Ectodermal cell (in vitro differentiated cells): ENCODE results near the gene OSER1.
"Not testable (repeated sequence)": the region's sequence is repeated elsewhere in the genome, so short reads cannot be mapped to it uniquely, and the experiment has no call there.

Experiments used
- H3K27ac ChIP-seq: 2 replicates; pipeline ENCODE4 v1.7.0; 2013; ENCODE audit warnings: mild to moderate bottlenecking, low read depth, low read length; ENCODE audit not compliant: insufficient read depth, poor library complexity, severe bottlenecking
- H3K27me3 ChIP-seq: 2 replicates; pipeline ENCODE4 v1.7.0; 2013; ENCODE audit warnings: mild to moderate bottlenecking, low read length; ENCODE audit not compliant: insufficient read depth, control insufficient read depth, poor library complexity, severe bottlenecking
- H3K36me3 ChIP-seq: one replicate; pipeline ENCODE4 v1.7.0; 2013; ENCODE audit warnings: low read length; ENCODE audit not compliant: control insufficient read depth, insufficient read depth
- H3K4me1 ChIP-seq: one replicate; pipeline ENCODE4 v1.7.0; 2013; ENCODE audit warnings: low read length; ENCODE audit not compliant: control insufficient read depth, insufficient read depth
- H3K4me3 ChIP-seq: 2 replicates; pipeline ENCODE4 v1.7.0; 2013; ENCODE audit warnings: low read depth, low read length, control low read depth; ENCODE audit not compliant: insufficient read depth
- H3K9me3 ChIP-seq: 2 replicates; pipeline ENCODE4 v1.7.0; 2013; ENCODE audit warnings: mild to moderate bottlenecking, low read length, moderate library complexity; ENCODE audit not compliant: control insufficient read depth
- WGBS, 2 experiments: methylation state at CpG; one replicate each; pipeline ENCODE4 v1.1.7; 2013; ENCODE audit warnings: missing lambda C conversion rate in 2 of 2; 5-methylcytosine and 5-hydroxymethylcytosine counted together

Gene OSER1

DNA sequence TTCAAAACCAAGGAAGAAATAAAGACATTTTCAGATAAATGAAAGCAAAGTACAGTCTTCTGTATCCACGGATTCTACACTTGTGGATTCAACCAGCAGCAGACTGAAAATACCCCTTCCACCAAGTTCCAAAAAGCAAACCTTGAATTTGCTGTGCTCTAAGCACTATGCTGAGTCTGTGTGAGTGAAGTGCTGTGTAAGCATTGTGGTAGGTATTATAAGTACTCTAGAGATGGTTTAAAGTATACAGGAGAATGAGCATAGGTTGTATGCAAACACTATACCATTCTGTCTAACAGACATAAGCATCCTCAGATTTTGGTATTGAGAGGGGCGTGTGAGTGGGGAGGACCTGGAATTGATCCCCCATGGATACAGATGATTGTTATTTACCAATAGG, 9.6 kb downstream of the OSER1 start:
- H3K27me3 ChIP-seq: no peaks in the 10 kb centered on the region
- H3K27ac ChIP-seq: no peak overlapping the region
- H3K36me3 ChIP-seq: peaks cover 50% of the 10 kb centered on the region
- 30 to 66% methylated on average over 1 to 2 of the region's 2 CpGs for WGBS, 2 experiments
- H3K9me3 ChIP-seq: no peaks in the 10 kb centered on the region
- H3K4me3 ChIP-seq: no peak overlapping the region
- no peaks in the 10 kb centered on the region for H3K4me1 ChIP-seq

DNA sequence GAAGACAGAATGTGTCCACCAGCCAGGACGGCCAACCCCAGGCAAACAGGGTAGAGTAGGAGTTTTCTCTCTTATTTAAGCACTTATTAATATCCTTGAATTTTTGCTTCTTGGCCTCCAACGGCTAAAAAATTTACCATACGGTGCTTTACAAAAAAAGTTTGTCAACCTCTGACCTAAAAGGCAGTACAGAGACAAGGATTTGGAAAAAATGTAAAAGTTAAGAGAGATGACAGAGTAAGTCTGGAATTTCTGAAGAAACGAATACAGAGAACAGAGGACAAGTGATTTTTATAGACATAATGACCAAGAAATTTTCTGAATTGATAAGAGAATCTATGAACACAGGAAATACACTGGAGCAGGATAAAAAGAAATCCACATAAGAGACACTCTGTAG, 10.2 kb downstream of the OSER1 start:
- no peak overlapping the region for H3K4me3 ChIP-seq
- H3K36me3 ChIP-seq: peaks cover 49% of the 10 kb centered on the region
- H3K4me1 ChIP-seq: no peaks in the 10 kb centered on the region
- WGBS, 2 experiments: 95 to 100% methylated on average over 4 of the region's 4 CpGs
- no peaks in the 10 kb centered on the region for H3K27me3 ChIP-seq
- no peaks in the 10 kb centered on the region for H3K9me3 ChIP-seq
- H3K27ac ChIP-seq: no peak overlapping the region

DNA sequence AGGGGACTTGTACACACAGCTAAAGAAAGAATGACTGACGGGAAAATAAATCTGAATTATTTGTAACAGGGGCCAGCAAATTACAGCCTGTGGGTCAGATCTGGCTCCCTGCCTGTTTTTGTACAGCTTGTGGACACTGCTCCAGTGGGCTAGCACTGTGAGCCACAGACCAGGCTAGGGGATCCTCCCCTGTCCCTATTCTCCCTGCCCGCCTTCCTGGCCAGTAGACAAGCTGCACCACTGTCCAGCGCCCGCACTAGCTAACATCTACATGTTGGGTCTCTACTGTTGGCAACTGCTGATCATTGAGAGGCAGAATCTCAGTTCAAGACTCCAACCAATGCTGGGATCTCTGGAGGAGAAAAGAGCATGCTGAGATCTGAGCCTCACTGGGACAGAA, 10.7 kb downstream of the OSER1 start:
- Histone ChIP-seq H3K4me1 (no peaks in the 10 kb centered on the region), H3K27ac (no peak overlapping the region), H3K27me3 (no peaks in the 10 kb centered on the region), H3K36me3 (peaks cover 44% of the 10 kb centered on the region), H3K9me3 (no peaks in the 10 kb centered on the region), H3K4me3 (no peak overlapping the region)
- 97 to 98% methylated on average over 4 of the region's 4 CpGs for WGBS, 2 experiments

DNA sequence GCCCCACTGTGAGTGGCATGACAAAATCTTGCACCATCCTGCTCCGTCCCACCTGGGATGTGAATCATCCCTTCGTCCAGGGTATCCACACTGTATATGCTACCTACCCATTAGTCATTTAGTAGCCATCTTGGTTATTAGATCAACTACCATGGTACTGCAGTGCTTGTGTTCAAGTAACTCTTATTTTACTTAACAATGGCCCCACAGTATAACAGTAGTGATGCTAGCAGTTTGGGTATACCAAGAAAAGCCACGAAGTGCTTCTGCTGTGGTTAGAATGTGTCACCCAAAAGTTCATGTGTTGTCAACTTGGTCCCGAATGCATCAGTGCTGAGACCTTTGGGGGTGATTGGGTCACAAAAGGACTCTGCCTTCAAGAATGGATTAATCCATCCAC, 11.7 kb downstream of the OSER1 start:
- WGBS, 2 experiments: 96 to 98% methylated on average over 4 of the region's 4 CpGs

DNA sequence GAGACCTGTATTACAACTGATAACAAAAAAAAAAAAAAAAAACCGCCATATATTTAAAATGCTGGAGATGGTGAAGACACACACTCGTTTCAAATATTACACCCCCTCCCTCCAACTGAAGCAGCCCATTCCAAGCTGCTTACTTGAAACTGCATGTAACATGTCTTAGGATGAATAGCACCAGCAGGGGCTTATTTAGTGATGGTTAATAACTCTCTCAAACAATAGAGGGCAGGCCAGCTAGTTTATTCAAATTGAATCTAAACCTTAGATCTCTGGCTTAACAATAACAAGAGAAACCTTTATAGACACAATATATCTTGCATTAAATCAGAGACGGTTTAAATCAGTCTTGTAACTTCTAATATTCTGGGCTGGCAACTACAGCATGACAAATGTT, 14.3 kb downstream of the OSER1 start:
- Histone ChIP-seq H3K4me1 (no peaks in the 10 kb centered on the region), H3K27ac (no peak overlapping the region)
- 87 to 94% methylated on average over 1 to 2 of the region's 3 CpGs for WGBS, 2 experiments

More for the DNA sequence above, 11.7 kb downstream of the OSER1 start:
- no peaks in the 10 kb centered on the region for H3K27me3 ChIP-seq
- H3K27ac ChIP-seq: no peak overlapping the region
- H3K9me3 ChIP-seq: no peaks in the 10 kb centered on the region
- peaks cover 36% of the 10 kb centered on the region for H3K36me3 ChIP-seq
- no peak overlapping the region for H3K4me3 ChIP-seq
- H3K4me1 ChIP-seq: no peaks in the 10 kb centered on the region

DNA sequence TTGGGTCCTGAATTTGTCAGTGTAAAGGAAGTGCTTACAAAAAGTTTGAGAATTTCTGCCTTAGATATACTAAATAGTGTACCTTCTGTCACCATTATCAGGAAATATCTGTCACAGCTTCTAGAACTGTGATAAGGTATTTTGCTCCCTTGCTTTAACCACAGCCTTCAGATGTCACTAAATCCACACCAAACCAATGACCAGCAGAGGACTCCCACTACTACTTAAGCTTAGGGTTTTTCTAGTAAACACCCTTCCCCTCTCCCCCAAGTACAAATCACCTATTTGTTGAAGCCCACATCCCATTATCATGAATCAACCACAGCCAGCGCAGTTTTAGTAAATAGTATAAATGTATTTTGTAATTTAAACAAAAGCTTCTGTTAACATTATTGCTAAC, 15.0 kb downstream of the OSER1 start:
- no CpG with 5 or more reads among the region's 1 CpG for WGBS, 2 experiments

More for the DNA sequence above, 14.3 kb downstream of the OSER1 start:
- no peaks in the 10 kb centered on the region for H3K9me3 ChIP-seq
- H3K36me3 ChIP-seq: peaks cover 30% of the 10 kb centered on the region
- H3K27me3 ChIP-seq: no peaks in the 10 kb centered on the region
- no peak overlapping the region for H3K4me3 ChIP-seq

DNA sequence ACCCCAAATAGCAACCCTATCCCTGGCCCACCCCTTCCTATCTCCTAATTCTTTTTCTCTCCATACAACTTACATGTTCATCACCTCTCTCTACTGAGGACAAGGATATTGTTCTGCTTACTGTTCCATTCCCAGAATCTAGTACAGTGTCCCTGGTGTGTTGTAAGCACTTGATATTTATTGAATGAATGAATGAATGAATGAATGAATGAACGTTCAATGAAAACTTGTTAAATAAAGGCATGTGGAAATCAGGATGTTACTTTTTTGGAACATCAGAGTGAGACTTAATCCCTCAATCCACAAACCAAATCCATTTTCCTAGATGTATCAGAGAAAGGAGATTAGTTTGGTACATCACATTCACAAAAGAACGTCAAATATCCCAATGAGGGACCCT, 16.8 kb downstream of the OSER1 start:
- Histone ChIP-seq H3K4me1 (no peaks in the 10 kb centered on the region), H3K9me3 (no peaks in the 10 kb centered on the region), H3K27ac (no peak overlapping the region), H3K27me3 (no peaks in the 10 kb centered on the region), H3K4me3 (no peak overlapping the region), H3K36me3 (peaks cover 9% of the 10 kb centered on the region)
- 84 to 86% methylated on average over 1 to 2 of the region's 2 CpGs for WGBS, 2 experiments

More for the DNA sequence above, 15.0 kb downstream of the OSER1 start:
- no peaks in the 10 kb centered on the region for H3K4me1 ChIP-seq
- no peak overlapping the region for H3K4me3 ChIP-seq
- H3K36me3 ChIP-seq: peaks cover 25% of the 10 kb centered on the region
- H3K27me3 ChIP-seq: no peaks in the 10 kb centered on the region
- H3K27ac ChIP-seq: no peak overlapping the region
- H3K9me3 ChIP-seq: no peaks in the 10 kb centered on the region

DNA sequence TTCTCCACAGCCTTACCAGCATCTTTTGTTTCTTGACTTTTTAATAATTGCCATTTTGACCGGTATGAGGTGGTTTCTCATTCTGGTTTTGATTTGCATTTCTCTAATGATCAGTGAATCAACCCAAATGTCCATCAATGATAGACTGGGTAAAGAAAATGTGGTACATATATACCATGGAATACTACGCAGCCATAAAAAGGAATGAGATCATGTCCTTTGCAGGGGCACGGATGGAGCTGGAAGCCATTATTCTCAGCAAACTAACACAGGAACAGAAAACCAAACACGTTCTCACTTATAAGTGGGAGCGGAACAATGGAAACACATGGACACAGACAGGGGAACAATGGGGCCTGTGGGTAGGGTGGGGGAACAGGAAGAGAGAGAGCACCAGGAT, 18.9 kb downstream of the OSER1 start:
- H3K27ac ChIP-seq, H3K4me3 ChIP-seq, H3K36me3 ChIP-seq, H3K9me3 ChIP-seq: not testable (repeated sequence)
- H3K27me3 ChIP-seq: peaks cover 12% of the 10 kb centered on the region
- H3K4me1 ChIP-seq: peaks cover 11% of the 10 kb centered on the region
- 98 to 99% methylated on average over 5 of the region's 5 CpGs for WGBS, 2 experiments

DNA sequence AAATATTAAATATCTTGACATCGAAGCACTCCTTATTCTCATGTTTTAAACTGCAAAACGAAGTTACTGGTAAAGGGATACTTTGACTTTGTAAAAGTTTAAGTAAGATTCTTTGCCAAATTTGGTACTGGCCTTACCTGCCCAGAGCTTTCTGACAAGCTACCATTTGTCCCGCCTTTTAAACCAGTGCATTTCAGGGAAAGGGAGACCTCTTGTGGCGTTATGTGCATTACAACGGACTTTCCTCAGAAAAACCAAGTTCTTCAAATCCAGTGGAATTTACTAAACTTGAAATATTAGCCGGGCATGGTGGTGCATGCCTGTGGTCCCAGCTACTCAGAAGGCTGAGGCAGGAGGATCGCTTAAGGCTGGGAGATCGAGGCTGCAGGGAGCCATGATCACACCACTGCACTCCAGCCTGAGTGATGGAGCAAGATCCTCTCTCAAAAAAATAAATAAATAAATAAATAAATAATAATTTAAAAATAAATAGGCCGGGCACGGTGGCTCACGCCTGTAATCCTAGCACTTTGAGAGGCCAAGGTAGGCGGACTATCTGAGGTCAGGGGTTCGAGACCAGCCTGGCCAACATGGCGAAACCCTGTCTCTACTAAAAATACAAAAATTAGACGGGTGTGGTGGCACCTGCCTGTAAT, 20.2 kb downstream of the OSER1 start:
- Histone ChIP-seq H3K4me1 (peaks cover 11% of the 10 kb centered on the region), H3K27me3 (peaks cover 17% of the 10 kb centered on the region)
- H3K36me3 ChIP-seq, H3K27ac ChIP-seq, H3K4me3 ChIP-seq, H3K9me3 ChIP-seq: not testable (repeated sequence)
- WGBS, 2 experiments: 41 to 45% methylated on average over 14 to 15 of the region's 15 CpGs

DNA sequence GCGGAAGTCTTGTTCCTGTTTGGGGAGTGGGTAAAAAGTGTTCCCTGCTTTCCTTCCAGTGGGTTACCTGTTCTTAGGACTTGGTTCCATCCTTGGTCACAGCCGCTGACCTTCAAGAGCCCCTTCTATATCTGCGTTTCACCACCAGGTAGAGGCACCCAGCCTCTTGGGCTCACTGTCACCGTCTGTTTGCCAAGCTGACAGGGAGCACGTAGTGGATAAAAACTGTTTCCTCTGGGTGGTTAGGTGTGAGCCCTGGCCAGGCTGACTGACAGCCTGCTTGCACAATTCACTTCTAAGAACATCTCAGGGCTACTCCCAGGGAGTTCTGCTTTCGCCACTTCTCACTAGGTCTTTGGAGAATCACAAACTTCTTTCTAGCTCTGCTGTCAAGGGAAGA, 21.8 kb downstream of the OSER1 start:
- Histone ChIP-seq H3K4me3 (no peak overlapping the region), H3K9me3 (no peaks in the 10 kb centered on the region), H3K27ac (no peak overlapping the region), H3K4me1 (peaks cover 11% of the 10 kb centered on the region), H3K36me3 (no peaks in the 10 kb centered on the region), H3K27me3 (peaks cover 17% of the 10 kb centered on the region)
- WGBS, 2 experiments: 90% methylated on average over 6 of the region's 6 CpGs
